Nephron progenitor cell (in vitro differentiated cells): Measurements from ENCODE around the gene DTNB.

ENCODE experiments used
- DNase-seq: peaks from one replicate; pipeline ENCODE4 v3.0.0; 2021
- H3K27ac Mint-ChIP-seq: 2 replicates; pipeline ENCODE4 v1.8.0; 2021; ENCODE audit warnings: mild to moderate bottlenecking, moderate library complexity, mixed read lengths
- H3K27me3 Mint-ChIP-seq: 2 replicates; pipeline ENCODE4 v1.8.0; 2021; ENCODE audit warnings: mild to moderate bottlenecking, low read depth, mixed read lengths; ENCODE audit not compliant: poor library complexity
- H3K36me3 Mint-ChIP-seq: 2 replicates; pipeline ENCODE4 v1.8.0; 2021; ENCODE audit warnings: low read depth, mixed read lengths
- H3K4me1 Mint-ChIP-seq: 2 replicates; pipeline ENCODE4 v1.8.0; 2021; ENCODE audit warnings: mixed read lengths
- H3K4me3 Mint-ChIP-seq: 2 replicates; pipeline ENCODE4 v1.8.0; 2021; ENCODE audit warnings: mild to moderate bottlenecking, moderate library complexity, mixed read lengths
- H3K9me3 Mint-ChIP-seq: 2 replicates; pipeline ENCODE4 v1.8.0; 2021; ENCODE audit warnings: mild to moderate bottlenecking, moderate library complexity, mixed read lengths
- TF ChIP-seq, protein P1 (sequence below): fragments of 200-600 bp; sonication (generic); IDR thresholded peaks from 2 replicates; pipeline ENCODE4 v1.5.0; 2021; ENCODE audit warnings: antibody characterized with exemption

Gene DTNB

GRCh38 chr2:25478736-25479135 lies 194.6 kb downstream of the DTNB start:
- H3K4me3 Mint-ChIP-seq: no peak overlapping the region
- H3K9me3 Mint-ChIP-seq: peaks cover 28% of the 10 kb centered on the region
- TF ChIP-seq, protein P1, sequence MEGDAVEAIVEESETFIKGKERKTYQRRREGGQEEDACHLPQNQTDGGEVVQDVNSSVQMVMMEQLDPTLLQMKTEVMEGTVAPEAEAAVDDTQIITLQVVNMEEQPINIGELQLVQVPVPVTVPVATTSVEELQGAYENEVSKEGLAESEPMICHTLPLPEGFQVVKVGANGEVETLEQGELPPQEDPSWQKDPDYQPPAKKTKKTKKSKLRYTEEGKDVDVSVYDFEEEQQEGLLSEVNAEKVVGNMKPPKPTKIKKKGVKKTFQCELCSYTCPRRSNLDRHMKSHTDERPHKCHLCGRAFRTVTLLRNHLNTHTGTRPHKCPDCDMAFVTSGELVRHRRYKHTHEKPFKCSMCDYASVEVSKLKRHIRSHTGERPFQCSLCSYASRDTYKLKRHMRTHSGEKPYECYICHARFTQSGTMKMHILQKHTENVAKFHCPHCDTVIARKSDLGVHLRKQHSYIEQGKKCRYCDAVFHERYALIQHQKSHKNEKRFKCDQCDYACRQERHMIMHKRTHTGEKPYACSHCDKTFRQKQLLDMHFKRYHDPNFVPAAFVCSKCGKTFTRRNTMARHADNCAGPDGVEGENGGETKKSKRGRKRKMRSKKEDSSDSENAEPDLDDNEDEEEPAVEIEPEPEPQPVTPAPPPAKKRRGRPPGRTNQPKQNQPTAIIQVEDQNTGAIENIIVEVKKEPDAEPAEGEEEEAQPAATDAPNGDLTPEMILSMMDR: no peak
- peaks cover 60% of the 10 kb centered on the region for H3K36me3 Mint-ChIP-seq
- peaks cover 7% of the 10 kb centered on the region for H3K27me3 Mint-ChIP-seq
- H3K27ac Mint-ChIP-seq: no peak overlapping the region
- no peak for DNase-seq
- peaks cover 5% of the 10 kb centered on the region for H3K4me1 Mint-ChIP-seq

GRCh38 chr2:25473758-25474340 lies 199.5 kb downstream of the DTNB start:
- Mint-ChIP-seq H3K27ac (no peak overlapping the region), H3K4me1 (peaks cover 4% of the 10 kb centered on the region), H3K4me3 (no peak overlapping the region)

GRCh38 chr2:25473131-25473530 lies 200.2 kb downstream of the DTNB start:
- Mint-ChIP-seq H3K36me3 (peaks cover 63% of the 10 kb centered on the region), H3K9me3 (peaks cover 35% of the 10 kb centered on the region), H3K27ac (no peak overlapping the region), H3K27me3 (peaks cover 5% of the 10 kb centered on the region), H3K4me3 (no peak overlapping the region), H3K4me1 (peaks cover 4% of the 10 kb centered on the region)
- DNase-seq: no peak
- TF ChIP-seq, protein P1: no peak

More at GRCh38 chr2:25473758-25474340, 199.5 kb downstream of the DTNB start:
- TF ChIP-seq, protein P1: no peak
- H3K27me3 Mint-ChIP-seq: peaks cover 7% of the 10 kb centered on the region
- H3K36me3 Mint-ChIP-seq: peaks cover 70% of the 10 kb centered on the region
- no peak for DNase-seq
- peaks cover 35% of the 10 kb centered on the region for H3K9me3 Mint-ChIP-seq

GRCh38 chr2:25470806-25471205 lies 202.6 kb downstream of the DTNB start:
- TF ChIP-seq, protein P1: no peak

GRCh38 chr2:25467743-25468142 lies 205.6 kb downstream of the DTNB start:
- Mint-ChIP-seq H3K9me3 (peaks cover 4% of the 10 kb centered on the region), H3K27me3 (no peaks in the 10 kb centered on the region), H3K36me3 (peaks cover 19% of the 10 kb centered on the region), H3K4me3 (no peak overlapping the region), H3K27ac (no peak overlapping the region), H3K4me1 (peaks cover 4% of the 10 kb centered on the region)
- TF ChIP-seq, protein P1: no peak
- DNase-seq: no peak

More at GRCh38 chr2:25470806-25471205, 202.6 kb downstream of the DTNB start:
- Mint-ChIP-seq H3K27ac (no peak overlapping the region), H3K4me1 (peaks cover 4% of the 10 kb centered on the region), H3K36me3 (peaks cover 42% of the 10 kb centered on the region), H3K4me3 (no peak overlapping the region), H3K9me3 (peaks cover 25% of the 10 kb centered on the region), H3K27me3 (peaks cover 4% of the 10 kb centered on the region)
- DNase-seq: no peak

GRCh38 chr2:25462021-25462420 lies 211.4 kb downstream of the DTNB start:
- Mint-ChIP-seq H3K27me3 (peaks cover 5% of the 10 kb centered on the region), H3K9me3 (peaks cover 4% of the 10 kb centered on the region), H3K4me1 (no peaks in the 10 kb centered on the region), H3K36me3 (peaks cover 12% of the 10 kb centered on the region), H3K27ac (no peak overlapping the region), H3K4me3 (no peak overlapping the region)
- DNase-seq: no peak
- TF ChIP-seq, protein P1: no peak
